HepG2 (cell line): ENCODE data around the gene RABGAP1. TPM values are rescaled to one million over a fixed set of nuclear protein-coding genes. Genes with fewer than 3 reads are reported as not detected.

ENCODE experiments used
- GABPA ChIP-seq, 2 experiments: IDR thresholded peaks; 2 replicates each; pipeline ENCODE4 v1.6.1; 2011 to 2016; ENCODE audit warnings: low read depth in 2 of 2, low read length in 1 of 2, missing biosample characterization in 1 of 2, missing genetic modification characterization in 1 of 2
- POLR2G ChIP-seq: fragments of 200-400 bp; formaldehyde crosslinking; IDR thresholded peaks from 2 replicates; pipeline ENCODE4 v1.6.1; 2018; ENCODE audit warnings: mild to moderate bottlenecking, low read depth, low read length, moderate library complexity
- TRIM24 ChIP-seq: sonication (generic); formaldehyde crosslinking; IDR thresholded peaks from 2 replicates; pipeline ENCODE4 v1.8.0; 2022; ENCODE audit warnings: mild to moderate bottlenecking, missing genetic modification reagents
- ZFP62 ChIP-seq: sonication (generic); formaldehyde crosslinking; IDR thresholded peaks from 2 replicates; pipeline ENCODE4 v1.4.0; 2020; ENCODE audit warnings: missing genetic modification reagents
- ZNF138 ChIP-seq: sonication (generic); formaldehyde crosslinking; IDR thresholded peaks from 2 replicates; pipeline ENCODE4 v1.5.0; 2020; ENCODE audit warnings: mild to moderate bottlenecking, low read depth, missing genetic modification reagents
- ZNF496 ChIP-seq: sonication (generic); formaldehyde crosslinking; IDR thresholded peaks from 2 replicates; pipeline ENCODE4 v1.8.1; 2023; ENCODE audit warnings: mild to moderate bottlenecking, moderate library complexity, missing genetic modification reagents; ENCODE audit not compliant: insufficient replicate concordance
- ZNF615 ChIP-seq: sonication (generic); formaldehyde crosslinking; IDR thresholded peaks from 2 replicates; pipeline ENCODE4 v1.5.0; 2020; ENCODE audit warnings: mild to moderate bottlenecking, missing genetic modification reagents, borderline replicate concordance
- ZNF781 ChIP-seq: sonication (generic); formaldehyde crosslinking; IDR thresholded peaks from 2 replicates; pipeline ENCODE4 v1.5.1; 2020; ENCODE audit warnings: borderline replicate concordance, mild to moderate bottlenecking, missing genetic modification reagents; ENCODE audit errors: not compliant biosample characterization
- polyA plus RNA-seq, 8 experiments: library from polyadenylated mRNA; depleted of rRNA in 3 of 8; stranded (reverse) in 7 of 8; unstranded in 1 of 8; fragments of >200 nt; fragmentation: Illumina TruSeq in 4 of 8; extraction: Trizol in 4 of 8; gene quantifications; 2 replicates each; pipeline versions ENCODE4 v1.2.1 to v1.2.3, GENCODE V29; 2011 to 2016; ENCODE audit warnings: low read depth in 4 of 8, missing spikeins in 1 of 8, mixed read lengths in 1 of 8; ENCODE audit not compliant: insufficient read depth in 1 of 8
- total RNA-seq, 5 experiments: library from RNA; depleted of rRNA; stranded (reverse); fragments of >200 nt; fragmentation: Illumina TruSeq; extraction: Trizol; gene quantifications; 2 replicates each; pipeline ENCODE4 v1.2.3, GENCODE V29; 2016; ENCODE audit warnings: low read depth in 1 of 5
- TF ChIP-seq, protein P1 (sequence below): sonication (generic); formaldehyde crosslinking; IDR thresholded peaks from 2 replicates; pipeline ENCODE4 v1.4.0; 2020; ENCODE audit warnings: missing genetic modification reagents, mild to moderate bottlenecking, borderline replicate concordance
- TF ChIP-seq, protein P2 (sequence below): IDR thresholded peaks from 2 replicates; pipeline ENCODE4 v1.6.1; 2016; ENCODE audit warnings: missing compliant biosample characterization, missing genetic modification reagents, borderline replicate concordance
- TF ChIP-seq, protein P3 (sequence below): sonication (generic); formaldehyde crosslinking; IDR thresholded peaks from 2 replicates; pipeline ENCODE4 v1.5.0; 2020; ENCODE audit warnings: mild to moderate bottlenecking, missing genetic modification reagents, borderline replicate concordance
- TF ChIP-seq, protein P4 (sequence below): sonication (generic); formaldehyde crosslinking; IDR thresholded peaks from 2 replicates; pipeline ENCODE4 v1.4.0; 2020; ENCODE audit warnings: missing genetic modification reagents, borderline replicate concordance

Gene RABGAP1
- total and polyA plus RNA-seq, 2 of the 13 experiments (the other 11 are each of a cell fraction or from before 2014, with no cell fraction given) = 19.1 to 19.3 TPM

DNA sequence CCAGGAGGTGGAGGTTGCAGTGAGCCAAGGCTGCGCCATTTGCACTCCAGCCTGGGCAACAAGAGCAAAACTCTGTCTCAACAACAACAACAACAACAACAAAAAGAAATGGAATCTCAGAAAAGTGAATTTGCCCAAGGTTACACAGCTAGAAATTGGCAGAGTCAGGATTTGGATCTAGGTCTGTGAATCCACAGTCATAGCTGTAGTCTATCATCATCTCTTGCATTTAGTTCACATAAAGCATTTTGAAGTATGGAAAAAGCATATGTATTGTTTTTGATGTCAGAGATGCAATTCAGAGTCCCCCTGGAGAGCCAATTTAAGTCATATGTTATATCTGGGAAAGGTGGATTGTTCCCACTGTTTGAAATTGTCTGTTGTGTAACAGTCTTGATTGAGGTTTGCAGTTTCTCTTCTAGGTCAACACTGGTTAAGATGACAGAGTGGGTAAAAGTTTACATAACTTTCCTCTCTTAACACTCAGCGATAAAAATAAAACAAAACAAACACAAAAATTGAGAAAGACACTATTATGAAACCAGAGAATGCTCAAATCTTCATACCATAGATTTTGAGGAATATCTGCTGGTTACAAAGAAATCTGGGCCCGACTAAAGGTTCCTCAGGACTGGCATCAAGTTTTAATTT is 71.2 kb downstream of the RABGAP1 start (continued):
- TF ChIP-seq, protein P1, sequence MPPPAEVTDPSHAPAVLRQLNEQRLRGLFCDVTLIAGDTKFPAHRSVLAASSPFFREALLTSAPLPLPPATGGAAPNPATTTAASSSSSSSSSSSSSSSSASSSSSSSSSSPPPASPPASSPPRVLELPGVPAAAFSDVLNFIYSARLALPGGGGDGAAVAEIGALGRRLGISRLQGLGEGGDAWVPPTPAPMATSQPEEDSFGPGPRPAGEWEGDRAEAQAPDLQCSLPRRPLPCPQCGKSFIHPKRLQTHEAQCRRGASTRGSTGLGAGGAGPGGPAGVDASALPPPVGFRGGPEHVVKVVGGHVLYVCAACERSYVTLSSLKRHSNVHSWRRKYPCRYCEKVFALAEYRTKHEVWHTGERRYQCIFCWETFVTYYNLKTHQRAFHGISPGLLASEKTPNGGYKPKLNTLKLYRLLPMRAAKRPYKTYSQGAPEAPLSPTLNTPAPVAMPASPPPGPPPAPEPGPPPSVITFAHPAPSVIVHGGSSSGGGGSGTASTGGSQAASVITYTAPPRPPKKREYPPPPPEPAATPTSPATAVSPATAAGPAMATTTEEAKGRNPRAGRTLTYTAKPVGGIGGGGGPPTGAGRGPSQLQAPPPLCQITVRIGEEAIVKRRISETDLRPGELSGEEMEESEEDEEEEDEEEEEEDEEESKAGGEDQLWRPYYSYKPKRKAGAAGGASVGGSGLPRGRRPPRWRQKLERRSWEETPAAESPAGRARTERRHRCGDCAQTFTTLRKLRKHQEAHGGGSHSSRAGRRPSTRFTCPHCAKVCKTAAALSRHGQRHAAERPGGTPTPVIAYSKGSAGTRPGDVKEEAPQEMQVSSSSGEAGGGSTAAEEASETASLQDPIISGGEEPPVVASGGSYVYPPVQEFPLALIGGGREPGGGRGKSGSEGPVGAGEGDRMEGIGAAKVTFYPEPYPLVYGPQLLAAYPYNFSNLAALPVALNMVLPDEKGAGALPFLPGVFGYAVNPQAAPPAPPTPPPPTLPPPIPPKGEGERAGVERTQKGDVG (CRISPR knock-in tag) = no peak
- no peak for TF ChIP-seq ZNF615 (CRISPR knock-in tag)
- TF ChIP-seq, protein P2, sequence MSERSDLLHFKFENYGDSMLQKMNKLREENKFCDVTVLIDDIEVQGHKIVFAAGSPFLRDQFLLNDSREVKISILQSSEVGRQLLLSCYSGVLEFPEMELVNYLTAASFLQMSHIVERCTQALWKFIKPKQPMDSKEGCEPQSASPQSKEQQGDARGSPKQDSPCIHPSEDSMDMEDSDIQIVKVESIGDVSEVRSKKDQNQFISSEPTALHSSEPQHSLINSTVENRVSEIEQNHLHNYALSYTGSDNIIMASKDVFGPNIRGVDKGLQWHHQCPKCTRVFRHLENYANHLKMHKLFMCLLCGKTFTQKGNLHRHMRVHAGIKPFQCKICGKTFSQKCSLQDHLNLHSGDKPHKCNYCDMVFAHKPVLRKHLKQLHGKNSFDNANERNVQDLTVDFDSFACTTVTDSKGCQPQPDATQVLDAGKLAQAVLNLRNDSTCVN = no peak
- no peak for TF ChIP-seq POLR2G
- no peak for TF ChIP-seq ZNF138 (CRISPR knock-in tag)
- TF ChIP-seq, protein P3, sequence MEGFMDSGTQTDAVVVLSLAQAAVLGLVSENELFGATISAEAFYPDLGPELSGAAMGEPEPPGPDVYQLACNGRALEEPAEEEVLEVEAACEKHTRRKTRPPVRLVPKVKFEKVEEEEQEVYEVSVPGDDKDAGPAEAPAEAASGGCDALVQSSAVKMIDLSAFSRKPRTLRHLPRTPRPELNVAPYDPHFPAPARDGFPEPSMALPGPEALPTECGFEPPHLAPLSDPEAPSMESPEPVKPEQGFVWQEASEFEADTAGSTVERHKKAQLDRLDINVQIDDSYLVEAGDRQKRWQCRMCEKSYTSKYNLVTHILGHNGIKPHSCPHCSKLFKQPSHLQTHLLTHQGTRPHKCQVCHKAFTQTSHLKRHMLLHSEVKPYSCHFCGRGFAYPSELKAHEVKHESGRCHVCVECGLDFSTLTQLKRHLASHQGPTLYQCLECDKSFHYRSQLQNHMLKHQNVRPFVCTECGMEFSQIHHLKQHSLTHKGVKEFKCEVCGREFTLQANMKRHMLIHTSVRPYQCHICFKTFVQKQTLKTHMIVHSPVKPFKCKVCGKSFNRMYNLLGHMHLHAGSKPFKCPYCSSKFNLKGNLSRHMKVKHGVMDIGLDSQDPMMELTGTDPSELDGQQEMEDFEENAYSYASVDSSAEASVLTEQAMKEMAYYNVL (CRISPR knock-in tag) = 0 out of 2 replicates have a peak, but pooled peaks have one; percentile 24
- TF ChIP-seq, protein P4, sequence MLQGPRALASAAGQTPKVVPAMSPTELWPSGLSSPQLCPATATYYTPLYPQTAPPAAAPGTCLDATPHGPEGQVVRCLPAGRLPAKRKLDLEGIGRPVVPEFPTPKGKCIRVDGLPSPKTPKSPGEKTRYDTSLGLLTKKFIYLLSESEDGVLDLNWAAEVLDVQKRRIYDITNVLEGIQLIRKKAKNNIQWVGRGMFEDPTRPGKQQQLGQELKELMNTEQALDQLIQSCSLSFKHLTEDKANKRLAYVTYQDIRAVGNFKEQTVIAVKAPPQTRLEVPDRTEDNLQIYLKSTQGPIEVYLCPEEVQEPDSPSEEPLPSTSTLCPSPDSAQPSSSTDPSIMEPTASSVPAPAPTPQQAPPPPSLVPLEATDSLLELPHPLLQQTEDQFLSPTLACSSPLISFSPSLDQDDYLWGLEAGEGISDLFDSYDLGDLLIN (CRISPR knock-in tag) = no peak
- no peak for TF ChIP-seq ZNF496 (CRISPR knock-in tag)
- no peak for TF ChIP-seq GABPA (IDR thresholded peaks at IDR 0.05; ENCODE audit: low read depth, low read length)
- TF ChIP-seq GABPA (CRISPR knock-in tag; IDR thresholded peaks at IDR 0.05; ENCODE audit: low read depth) = peak; percentile 15; the same call in 1 of the 2 replicates
- no peak for TF ChIP-seq ZNF781 (CRISPR knock-in tag)
- no peak for TF ChIP-seq TRIM24
- no peak for TF ChIP-seq ZFP62 (CRISPR knock-in tag)
